Measurements from ENCODE around the gene TNFSF12. TPM values are rescaled to one million over a fixed set of nuclear protein-coding genes. Genes with fewer than 3 reads are reported as not detected.
A peak's percentile ranks its signal among the peaks of the same experiment; 100 is the strongest.

Gene TNFSF12
- polyA plus RNA-seq, 1 experiment, result 27.1 TPM

DNA sequence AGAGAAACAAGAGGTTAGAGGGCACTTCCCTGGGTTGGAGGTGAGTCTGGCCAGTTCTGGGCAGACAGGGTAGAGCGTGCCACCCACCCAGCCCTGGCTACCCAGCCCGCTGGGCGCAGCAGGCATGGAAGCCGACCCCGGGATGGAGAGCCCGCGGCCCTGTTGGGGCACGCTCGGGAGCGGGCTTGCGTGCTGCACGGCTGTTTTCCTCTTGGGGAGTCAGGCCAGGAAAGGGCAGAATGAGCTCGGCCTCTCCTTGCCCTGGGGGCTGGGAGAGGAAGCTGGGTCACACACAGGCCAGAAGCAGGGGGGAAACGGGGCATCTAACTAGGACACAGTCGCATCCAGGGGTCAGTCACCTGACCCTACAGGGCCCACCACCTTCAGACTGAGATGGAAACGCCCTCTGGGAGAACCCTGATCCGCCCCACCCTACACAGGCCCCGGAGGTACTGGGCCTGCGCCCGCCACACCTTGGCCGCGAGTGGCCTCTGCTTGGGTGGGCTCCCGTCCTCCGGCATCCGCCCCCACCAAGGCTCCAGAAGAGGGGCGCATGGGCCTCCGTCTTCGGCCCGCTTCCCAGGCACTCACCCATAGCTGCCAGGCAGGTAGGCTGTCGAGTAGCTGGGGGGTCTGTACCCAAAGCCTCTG, 39.8 kb downstream of the TNFSF12 start:
- no peaks in the 10 kb centered on the region for H3K27me3 ChIP-seq (ENCODE audit: control insufficient read depth, insufficient read depth, low read length)
- peak overlapping the region; percentile 34 for H3K4me3 ChIP-seq (ENCODE audit: low read depth, low read length)
- no peak for TF ChIP-seq CTCF (IDR thresholded peaks at IDR 0.05; ENCODE audit: low read depth, low read length)
- ChIA-PET CTCF (interaction anchor here (0.6 to 2.4 kb wide), 23 partner anchors 8 to 543 kb away, joined by 3 to 39 read pairs (median 5); partner anchors contain the start of genes CD68, FXR2, NEURL4 and SENP3), POLR2A (interaction anchor here (0.9 to 2.8 kb wide), 9 partner anchors 8 to 104 kb away, joined by 3 to 22 read pairs (median 4); partner anchors contain the start of genes CD68, POLR2A, SAT2 and SENP3)
- no peak for DNase-seq (ENCODE audit: low read depth, low spot score)
- no peaks in the 10 kb centered on the region for H3K9me3 ChIP-seq (ENCODE audit: control insufficient read depth, insufficient read depth, low read length)
- H3K27ac ChIP-seq (ENCODE audit: low read depth, low read length), result peak overlapping the region; percentile 94

DNA sequence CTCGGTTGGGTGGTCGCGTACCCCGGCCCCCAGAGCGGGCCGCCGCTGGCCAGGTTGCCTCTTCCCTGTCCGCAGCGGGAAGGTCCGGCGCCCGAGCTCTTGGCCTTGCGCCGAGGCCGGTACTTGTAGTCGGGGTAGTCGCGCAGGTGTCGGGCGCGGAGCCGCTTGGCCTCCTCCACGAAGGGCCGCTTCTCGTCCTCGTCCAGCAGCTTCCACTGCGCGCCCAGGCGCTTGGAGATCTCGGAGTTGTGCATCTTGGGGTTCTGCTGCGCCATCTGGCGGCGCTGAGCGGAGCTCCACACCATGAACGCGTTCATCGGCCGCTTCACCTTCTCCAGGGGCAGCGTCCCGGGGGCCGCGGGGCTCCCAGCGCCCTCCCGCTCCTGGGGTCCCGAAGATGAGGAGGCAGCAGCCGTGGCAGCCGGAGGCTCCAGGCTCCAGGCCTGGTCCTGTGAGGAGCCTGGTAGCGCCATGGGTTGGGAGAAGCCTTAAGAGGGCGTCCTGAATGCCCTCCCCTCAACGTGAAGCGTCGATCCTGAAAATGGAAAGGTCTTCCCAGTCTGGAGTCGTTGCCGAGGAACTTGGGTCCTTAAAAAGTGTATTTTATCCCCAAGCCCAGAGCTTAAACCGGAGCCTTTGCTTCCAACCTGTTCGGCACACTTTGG, 40.5 kb downstream of the TNFSF12 start:
- Histone ChIP-seq H3K27ac (ENCODE audit: low read depth, low read length) (peak overlapping the region; percentile 94), H3K9me3 (ENCODE audit: control insufficient read depth, insufficient read depth, low read length) (no peaks in the 10 kb centered on the region), H3K4me3 (ENCODE audit: low read depth, low read length) (peak overlapping the region; percentile 34), H3K27me3 (ENCODE audit: control insufficient read depth, insufficient read depth, low read length) (no peaks in the 10 kb centered on the region)
- ChIA-PET POLR2A (interaction anchor here (0.9 to 2.8 kb wide), 9 partner anchors 8 to 105 kb away, joined by 3 to 22 read pairs (median 4); partner anchors contain the start of genes CD68, POLR2A, SAT2 and SENP3), CTCF (interaction anchor here (0.5 to 2.4 kb wide), 28 partner anchors 8 to 544 kb away, joined by 3 to 39 read pairs (median 5); partner anchors contain the start of genes CD68, FXR2, NEURL4 and SENP3)
- peak; percentile 87 for TF ChIP-seq CTCF (IDR thresholded peaks at IDR 0.05; ENCODE audit: low read depth, low read length)
- DNase-seq (ENCODE audit: low read depth, low spot score), result no peak

DNA sequence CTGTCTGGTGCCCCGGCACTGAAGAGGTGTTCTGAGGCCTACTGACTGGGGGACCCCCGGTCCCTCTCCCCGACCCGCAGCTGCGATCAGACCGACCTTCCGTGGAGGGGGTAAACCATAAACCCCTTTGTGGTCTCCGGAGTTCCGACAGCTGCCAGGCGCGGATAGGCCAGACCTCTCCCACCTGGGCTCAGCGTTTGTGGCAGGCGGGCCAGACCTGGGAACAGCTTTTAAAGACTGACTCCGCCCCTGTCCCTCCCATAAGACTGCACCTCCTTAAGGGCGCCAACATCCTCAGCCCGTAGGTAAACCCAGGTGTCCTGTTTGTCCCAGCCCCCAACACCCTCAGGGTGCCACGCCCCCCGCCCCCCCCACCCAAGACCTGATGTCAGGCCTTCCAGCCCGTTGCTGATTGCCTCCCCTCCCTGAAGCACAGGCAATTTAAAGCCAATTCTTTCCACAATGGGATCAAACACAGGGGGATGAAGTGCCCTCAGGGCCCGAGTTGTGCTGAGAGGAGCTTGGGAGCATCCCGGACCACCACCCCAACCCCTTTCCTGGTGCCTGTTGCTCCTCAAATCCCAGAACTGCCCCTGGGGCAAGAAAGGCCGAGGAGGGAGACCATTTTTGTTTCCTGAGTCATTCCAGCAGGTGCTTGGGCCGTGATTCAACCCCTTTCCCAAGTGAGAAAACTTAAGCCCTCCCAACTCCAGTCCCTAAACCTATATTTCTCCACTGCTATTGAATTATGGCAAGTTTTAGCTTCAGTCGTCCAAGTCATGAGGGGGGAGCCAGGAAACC, 41.2 kb downstream of the TNFSF12 start, which contains the start of gene SOX15:
Gene SOX15, minus strand, starts transcription at position 204 of the 801 bp plus-strand sequence. CDS start 418 bp downstream, outside the sequence.
- H3K27me3 ChIP-seq (ENCODE audit: control insufficient read depth, insufficient read depth, low read length), result no peaks in the 10 kb centered on the region
- ChIA-PET POLR2A (interaction anchor here (0.6 to 2.8 kb wide), 9 partner anchors 9 to 97 kb away, joined by 3 to 22 read pairs (median 4); partner anchors contain the start of genes CD68, SAT2, SENP3 and TP53), CTCF (interaction anchor here (0.5 to 2.4 kb wide), 20 partner anchors 11 to 544 kb away, joined by 3 to 39 read pairs (median 6); partner anchors contain the start of genes FXR2, SENP3, TMEM95 and TP53)
- peak within 1 kb of the TSS; percentile 34 for H3K4me3 ChIP-seq (ENCODE audit: low read depth, low read length)
- no peak for TF ChIP-seq CTCF (IDR thresholded peaks at IDR 0.05; ENCODE audit: low read depth, low read length)
- no peaks in the 10 kb centered on the region for H3K9me3 ChIP-seq (ENCODE audit: control insufficient read depth, insufficient read depth, low read length)
- DNase-seq (ENCODE audit: low read depth, low spot score), result no peak
- peak within 1 kb of the TSS; percentile 94 for H3K27ac ChIP-seq (ENCODE audit: low read depth, low read length)

DNA sequence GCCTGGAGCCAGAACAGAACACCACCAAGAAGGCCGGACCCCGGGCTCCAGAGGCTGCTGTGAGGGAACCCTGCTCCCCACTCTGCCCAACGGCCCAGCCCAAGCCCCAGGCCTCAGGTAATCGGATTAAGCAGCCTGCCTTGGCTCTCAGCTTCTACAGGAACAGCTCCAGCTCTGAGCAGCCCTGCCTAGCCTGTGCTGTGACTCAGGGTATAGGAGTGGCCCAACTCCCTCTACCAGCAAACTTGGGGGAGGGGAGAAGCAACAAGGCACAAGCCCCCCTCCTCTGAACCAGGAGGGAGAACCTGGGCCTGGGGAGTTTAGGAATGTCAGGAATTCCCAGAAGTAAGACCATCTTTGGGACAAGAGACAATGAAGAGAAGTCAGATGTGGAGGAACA, 41.9 kb downstream of the TNFSF12 start:
- no peaks in the 10 kb centered on the region for H3K9me3 ChIP-seq (ENCODE audit: control insufficient read depth, insufficient read depth, low read length)
- ChIA-PET CTCF (interaction anchor here (0.8 to 2.4 kb wide), 5 partner anchors 30 to 545 kb away, joined by 3 to 29 read pairs (median 10); partner anchors contain the start of genes SENP3 and TMEM95), POLR2A (interaction anchor here (0.6 to 2.8 kb wide), 3 partner anchors 11 to 96 kb away, joined by 3 to 22 read pairs (median 9); partner anchors contain the start of genes CD68, TP53 and WRAP53)
- H3K27ac ChIP-seq (ENCODE audit: low read depth, low read length), result peak overlapping the region; percentile 86
- no peak overlapping the region for H3K4me3 ChIP-seq (ENCODE audit: low read depth, low read length)
- no peak for DNase-seq (ENCODE audit: low read depth, low spot score)
- no peak for TF ChIP-seq CTCF (IDR thresholded peaks at IDR 0.05; ENCODE audit: low read depth, low read length)
- H3K27me3 ChIP-seq (ENCODE audit: control insufficient read depth, insufficient read depth, low read length), result no peaks in the 10 kb centered on the region
